Measurements from ENCODE around the gene DBX1.
"Not testable (repeated sequence)": the region's sequence is repeated elsewhere in the genome, so short reads cannot be mapped to it uniquely, and the experiment has no call there.

Gene DBX1
- 0 to 0.33 (median 0) reads per million in 17 experiments for total RNA-seq

- no peak for DNase-seq
Measured at GRCh38 chr11:20160425-20161229, at the start of gene DBX1. DBX1 (minus strand) TSS chr11:20160475; CDS start chr11:20160324, 151 bp downstream.

- no peak for DNase-seq
Measured at GRCh38 chr11:20208622-20209111, 48.4 kb upstream of the DBX1 start.

- no peak for DNase-seq
Measured at GRCh38 chr11:20207781-20208621, 47.7 kb upstream of the DBX1 start.

GRCh38 chr11:20205807-20206206 lies 45.5 kb upstream of the DBX1 start:
- DNase-seq, result no peak

GRCh38 chr11:20204681-20205080 lies 44.4 kb upstream of the DBX1 start:
- DNase-seq, result no peak

GRCh38 chr11:20203831-20204230 lies 43.6 kb upstream of the DBX1 start:
- DNase-seq, result no peak

- no peak for DNase-seq
Measured at GRCh38 chr11:20201231-20201630, 41.0 kb upstream of the DBX1 start.

GRCh38 chr11:20200331-20200955 lies 40.2 kb upstream of the DBX1 start:
- DNase-seq, result not testable (repeated sequence)

- no peak for DNase-seq
Measured at GRCh38 chr11:20197881-20198280, 37.6 kb upstream of the DBX1 start.

GRCh38 chr11:20194470-20194869 lies 34.2 kb upstream of the DBX1 start:
- DNase-seq, result no peak

- DNase-seq, result no peak
Measured at GRCh38 chr11:20193307-20193706, 33.0 kb upstream of the DBX1 start.

- no peak for DNase-seq
Measured at GRCh38 chr11:20192641-20193040, 32.4 kb upstream of the DBX1 start.

GRCh38 chr11:20192151-20192550 lies 31.9 kb upstream of the DBX1 start:
- DNase-seq, result no peak

- no peak for DNase-seq
Measured at GRCh38 chr11:20178976-20179375, 18.7 kb upstream of the DBX1 start.

- DNase-seq, result no peak
Measured at GRCh38 chr11:20177136-20177535, 16.9 kb upstream of the DBX1 start.

GRCh38 chr11:20172721-20173447 lies 12.6 kb upstream of the DBX1 start:
- DNase-seq, result no peak

GRCh38 chr11:20163783-20164481 lies 3.7 kb upstream of the DBX1 start:
- no peak for DNase-seq

GRCh38 chr11:20162824-20163782 lies 2.8 kb upstream of the DBX1 start:
- DNase-seq, result no peak

GRCh38 chr11:20161923-20162744 lies 1.9 kb upstream of the DBX1 start:
- DNase-seq, result no peak
